RPMI7951 (cell line): ENCODE measurements around the gene TNFSF13B. TPM values are rescaled to one million over a fixed set of nuclear protein-coding genes. Genes with fewer than 3 reads are reported as not detected.

Experiments
- DNase-seq: peaks from one replicate; pipeline ENCODE4 v3.0.0-alpha.2; 2012; ENCODE audit warnings: low read depth
- total RNA-seq: library from RNA; depleted of rRNA; stranded (reverse); fragments of >200 nt; shearing (Covaris generic); gene quantifications from 2 replicates; pipeline ENCODE4 v1.2.3, GENCODE V29; 2014; rRNA removed

Gene TNFSF13B
- total RNA-seq, 1 experiment from 2014 or later, result 2.8 TPM

GRCh38 chr13:108346376-108346775 lies 76.9 kb downstream of the TNFSF13B start:
- DNase-seq, result no peak

DNA sequence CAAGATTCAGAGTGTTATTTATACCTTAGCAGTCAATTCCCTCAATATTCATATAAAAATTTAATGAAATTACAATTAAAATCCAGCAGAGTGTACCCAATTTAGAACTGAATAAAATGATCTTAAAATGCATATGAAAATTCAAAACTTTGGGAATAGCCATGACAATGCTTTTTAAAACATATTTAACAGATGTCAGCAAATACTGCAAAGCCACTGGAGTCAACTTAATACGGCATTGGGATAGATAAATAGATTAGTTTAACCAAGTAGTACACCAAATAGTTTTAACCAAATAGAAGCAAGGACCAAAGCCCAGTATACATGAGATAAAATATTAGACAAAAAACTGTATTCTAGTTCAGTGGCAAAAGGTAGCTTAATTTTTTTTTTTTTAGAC lies 79.8 kb downstream of the TNFSF13B start:
- no peak for DNase-seq

DNA sequence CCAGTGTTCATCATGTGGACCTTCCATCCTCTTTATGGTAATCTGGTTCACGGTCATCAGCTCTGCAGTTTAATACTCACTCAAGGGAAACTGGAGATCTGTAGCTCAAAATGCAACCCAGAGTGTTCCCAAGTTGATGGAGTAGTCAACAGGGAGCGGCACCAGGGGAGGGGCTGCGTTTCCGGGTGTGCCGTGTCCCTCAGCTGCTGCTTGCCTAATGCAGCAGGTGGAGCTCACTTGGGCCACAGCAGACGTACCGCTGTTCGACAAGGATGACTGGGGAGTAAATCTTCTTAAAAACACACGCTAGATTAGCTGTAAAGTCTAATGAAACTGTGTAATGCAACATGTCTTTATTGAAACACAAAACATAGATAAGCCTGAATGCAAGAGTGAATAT lies 81.1 kb downstream of the TNFSF13B start:
- no peak for DNase-seq

- DNase-seq, result no peak
Observed at GRCh38 chr13:108352599-108352998, 83.1 kb downstream of the TNFSF13B start.

DNA sequence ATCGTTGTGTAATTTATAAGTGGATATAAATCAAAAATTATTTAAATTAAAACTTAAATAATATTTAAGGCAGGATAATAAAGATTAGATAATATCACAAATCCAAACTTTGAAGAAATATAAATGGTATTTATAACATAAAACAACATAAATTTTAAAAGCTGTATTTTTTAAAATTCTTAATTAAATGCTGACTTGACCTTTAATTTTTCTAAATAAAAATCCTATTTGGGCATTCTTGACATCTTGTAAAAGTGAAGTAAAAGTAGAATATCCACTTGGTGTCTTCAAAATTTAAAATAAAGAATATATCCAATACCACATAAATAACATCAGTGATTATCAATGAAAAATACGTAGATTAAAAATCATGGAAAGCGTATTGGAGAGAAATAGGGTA lies 87.7 kb downstream of the TNFSF13B start:
- no peak for DNase-seq

Other genes starting within 250 kb of the TNFSF13B start
- 7.9 and 8.3 TPM in 2 replicates for gene LIG4, start 54.2 kb upstream of the TNFSF13B start, total RNA-seq
- gene ABHD13, start 51.3 kb upstream of the TNFSF13B start, total RNA-seq, result 6.9 and 8.3 TPM in 2 replicates